AG10803 (cell line): ENCODE measurements around the gene MRPL40.
"Not testable (repeated sequence)": the region's sequence is repeated elsewhere in the genome, so short reads cannot be mapped to it uniquely, and the experiment has no call there.

Experiments
- DNase-seq: peaks from one replicate; pipeline ENCODE4 v3.0.0; 2010; ENCODE audit warnings: low read depth
- H3K4me3 ChIP-seq: 2 replicates; pipeline ENCODE4 v1.5.1; 2011; ENCODE audit warnings: mild to moderate bottlenecking, low read length, control low read depth
- TF ChIP-seq, protein P1 (sequence below): conservative IDR thresholded peaks from 2 replicates; pipeline ENCODE4 v1.5.1; 2011; ENCODE audit warnings: mild to moderate bottlenecking, low read length, control low read depth, inconsistent platforms

The MRPL40 gene

DNA sequence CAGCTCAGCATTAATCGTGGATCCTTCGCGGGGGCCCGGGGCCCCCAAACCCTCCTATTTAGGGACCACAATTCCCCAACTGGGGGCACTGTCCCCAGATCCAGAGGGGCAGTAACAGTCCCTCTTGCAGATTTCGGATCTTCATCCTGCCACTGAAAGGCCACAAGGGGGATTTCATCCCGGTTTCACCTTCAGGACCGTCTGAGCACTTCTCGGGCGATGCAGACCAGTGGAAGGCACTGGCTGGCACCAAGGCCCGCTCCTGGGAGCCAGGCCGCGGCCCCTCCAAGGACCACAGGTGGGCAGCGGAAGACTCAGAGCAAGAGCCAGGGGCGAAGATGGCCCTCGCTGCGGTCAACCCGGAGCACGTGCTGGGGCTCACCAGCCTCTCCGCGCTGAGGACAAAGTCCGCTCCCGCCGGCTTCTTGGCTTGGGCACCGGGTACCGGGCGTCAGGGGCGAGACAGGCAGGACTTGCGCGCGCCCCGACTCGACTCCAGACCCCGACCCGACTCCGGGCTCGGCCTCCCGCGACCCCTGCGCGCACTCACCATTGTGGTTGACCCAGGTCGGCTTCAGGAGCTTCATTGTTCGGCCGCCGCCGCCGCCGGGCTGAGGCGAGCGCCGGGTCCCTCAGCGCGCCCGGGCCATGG is 1.3 kb upstream of the MRPL40 start:
- peak overlapping the region; percentile 86 for H3K4me3 ChIP-seq
- peak; percentile 25 for DNase-seq
- TF ChIP-seq, protein P1, sequence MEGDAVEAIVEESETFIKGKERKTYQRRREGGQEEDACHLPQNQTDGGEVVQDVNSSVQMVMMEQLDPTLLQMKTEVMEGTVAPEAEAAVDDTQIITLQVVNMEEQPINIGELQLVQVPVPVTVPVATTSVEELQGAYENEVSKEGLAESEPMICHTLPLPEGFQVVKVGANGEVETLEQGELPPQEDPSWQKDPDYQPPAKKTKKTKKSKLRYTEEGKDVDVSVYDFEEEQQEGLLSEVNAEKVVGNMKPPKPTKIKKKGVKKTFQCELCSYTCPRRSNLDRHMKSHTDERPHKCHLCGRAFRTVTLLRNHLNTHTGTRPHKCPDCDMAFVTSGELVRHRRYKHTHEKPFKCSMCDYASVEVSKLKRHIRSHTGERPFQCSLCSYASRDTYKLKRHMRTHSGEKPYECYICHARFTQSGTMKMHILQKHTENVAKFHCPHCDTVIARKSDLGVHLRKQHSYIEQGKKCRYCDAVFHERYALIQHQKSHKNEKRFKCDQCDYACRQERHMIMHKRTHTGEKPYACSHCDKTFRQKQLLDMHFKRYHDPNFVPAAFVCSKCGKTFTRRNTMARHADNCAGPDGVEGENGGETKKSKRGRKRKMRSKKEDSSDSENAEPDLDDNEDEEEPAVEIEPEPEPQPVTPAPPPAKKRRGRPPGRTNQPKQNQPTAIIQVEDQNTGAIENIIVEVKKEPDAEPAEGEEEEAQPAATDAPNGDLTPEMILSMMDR, result peak; percentile 29

DNA sequence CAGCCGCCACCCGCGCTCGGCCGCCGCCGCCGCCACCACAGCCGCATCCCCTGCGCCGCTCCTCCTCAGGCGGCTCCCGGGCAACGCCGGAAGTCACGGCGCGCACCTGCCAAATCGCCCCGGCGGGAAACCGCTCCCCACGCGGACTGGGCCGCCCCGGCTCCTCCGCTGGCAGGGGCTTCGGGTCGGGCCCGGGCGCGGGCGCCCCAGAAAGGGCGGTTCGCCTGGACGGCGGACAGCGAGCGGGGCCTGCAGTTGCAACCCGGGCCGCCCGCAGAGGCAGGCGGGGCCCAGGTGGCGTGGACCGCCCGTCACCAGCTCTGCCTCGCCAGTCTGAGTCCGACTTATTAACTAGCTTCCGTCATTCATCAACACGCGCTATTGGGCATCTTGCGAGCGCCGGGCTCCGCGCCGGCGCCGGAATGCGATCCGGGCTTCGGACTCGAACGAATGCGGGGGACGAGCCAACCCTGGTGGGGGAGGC is 654 bp upstream of the MRPL40 start, which contains the start of gene HIRA:
TSS of gene HIRA (minus strand) at position 85 of the 484 bp plus-strand sequence. CDS start 257 bp downstream, outside the sequence.
- DNase-seq, result peak; percentile 69
- TF ChIP-seq, protein P1, result no peak
- peak within 1 kb of the TSS; percentile 91 for H3K4me3 ChIP-seq

DNA sequence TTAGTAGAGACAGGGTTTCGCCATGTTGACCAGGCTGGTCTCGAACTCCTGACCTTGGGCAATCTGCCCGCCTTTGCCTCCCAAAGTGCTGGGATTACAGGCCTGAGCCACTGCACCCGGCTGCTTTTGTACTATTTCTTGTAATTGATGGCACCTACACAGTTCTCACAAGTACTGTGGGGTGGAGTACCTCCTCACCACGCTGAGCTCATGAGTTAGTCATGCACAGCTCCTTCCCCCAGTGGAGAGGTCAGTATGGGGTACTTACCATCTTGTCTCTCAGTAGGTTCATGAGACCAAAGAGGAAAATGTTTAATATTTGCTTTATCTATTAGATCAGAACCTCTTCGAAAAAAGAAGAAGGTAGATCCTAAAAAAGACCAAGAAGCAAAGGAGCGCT is 2.1 kb downstream of the MRPL40 start:
- no peak overlapping the region for H3K4me3 ChIP-seq
- TF ChIP-seq, protein P1, result no peak
- DNase-seq, result no peak

DNA sequence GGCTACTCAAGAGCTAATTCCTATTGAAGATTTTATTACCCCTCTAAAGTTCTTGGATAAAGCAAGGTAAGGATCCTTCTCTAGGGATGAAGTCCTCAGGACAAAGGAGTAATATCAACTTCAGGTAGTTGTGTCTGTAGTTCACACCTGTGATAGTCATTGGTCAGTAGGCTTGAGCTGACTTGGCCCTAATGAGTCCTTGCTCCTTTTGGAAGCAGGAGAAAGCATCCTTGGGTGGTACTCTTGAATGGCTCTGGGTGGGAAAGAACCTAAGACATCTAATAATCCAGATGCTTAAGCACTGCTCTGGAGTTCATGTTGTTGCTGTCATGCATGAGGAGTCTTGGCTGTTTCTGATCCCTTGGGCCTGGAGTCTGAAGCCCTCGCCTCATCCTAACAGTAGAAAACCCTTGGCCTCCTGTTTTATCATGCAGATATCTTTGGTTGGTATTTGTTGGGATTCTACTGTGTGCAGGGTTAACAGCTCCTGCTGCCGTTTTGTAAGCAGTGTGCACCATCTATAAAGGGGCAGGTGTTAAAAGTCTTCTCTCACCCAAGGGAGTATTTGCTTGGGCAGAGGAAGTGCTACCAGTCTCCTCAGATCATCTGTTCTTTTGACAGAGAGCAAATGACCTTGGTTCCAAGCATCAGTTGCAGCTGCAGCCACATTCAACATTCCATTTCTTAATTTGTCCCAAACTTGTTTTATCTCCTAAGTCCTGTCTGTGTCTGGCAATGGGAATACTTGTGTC is 2.7 kb downstream of the MRPL40 start:
- TF ChIP-seq, protein P1, result no peak
- H3K4me3 ChIP-seq, result no peak overlapping the region
- DNase-seq, result no peak

DNA sequence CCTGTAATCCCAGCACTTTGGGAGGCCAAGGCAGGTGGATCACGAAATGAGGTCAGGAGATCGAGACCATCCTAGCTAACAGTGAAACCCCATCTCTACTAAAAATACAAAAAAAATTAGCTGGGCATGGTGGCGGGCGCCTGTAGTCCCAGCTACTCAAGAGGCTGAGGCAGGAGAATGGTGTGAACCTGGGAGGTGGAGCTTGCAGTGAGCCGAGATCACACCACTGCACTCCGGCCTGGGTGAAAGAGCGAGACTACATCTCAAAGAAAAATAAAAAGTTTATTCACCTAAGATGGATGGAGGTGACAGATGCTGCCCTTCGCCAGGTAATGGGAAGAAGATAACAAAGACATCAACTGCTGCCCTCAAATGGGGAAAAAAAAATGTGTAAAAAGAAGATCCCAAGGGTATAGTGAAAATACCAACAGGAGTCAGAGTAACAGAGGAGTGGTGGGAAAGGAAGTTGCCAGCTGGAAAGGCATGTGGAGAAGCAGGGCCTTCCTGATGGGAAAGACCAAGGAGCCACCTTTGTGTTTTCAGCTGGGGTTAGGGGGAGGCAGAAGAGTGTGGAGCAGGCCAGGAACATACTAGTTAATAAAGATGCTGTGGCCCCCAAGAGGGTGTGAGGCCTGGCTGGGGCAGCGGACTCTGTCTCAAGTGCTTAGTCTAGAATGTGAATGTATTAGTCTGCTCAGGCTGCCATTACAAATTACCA is 4.3 kb downstream of the MRPL40 start:
- not testable (repeated sequence) for DNase-seq

GRCh38 chr22:19438298-19438697 is 6.0 kb downstream of the MRPL40 start:
- DNase-seq, result no peak
- no peak overlapping the region for H3K4me3 ChIP-seq
- TF ChIP-seq, protein P1, result no peak

More for the DNA sequence above, 4.3 kb downstream of the MRPL40 start:
- H3K4me3 ChIP-seq, result not testable (repeated sequence)

DNA sequence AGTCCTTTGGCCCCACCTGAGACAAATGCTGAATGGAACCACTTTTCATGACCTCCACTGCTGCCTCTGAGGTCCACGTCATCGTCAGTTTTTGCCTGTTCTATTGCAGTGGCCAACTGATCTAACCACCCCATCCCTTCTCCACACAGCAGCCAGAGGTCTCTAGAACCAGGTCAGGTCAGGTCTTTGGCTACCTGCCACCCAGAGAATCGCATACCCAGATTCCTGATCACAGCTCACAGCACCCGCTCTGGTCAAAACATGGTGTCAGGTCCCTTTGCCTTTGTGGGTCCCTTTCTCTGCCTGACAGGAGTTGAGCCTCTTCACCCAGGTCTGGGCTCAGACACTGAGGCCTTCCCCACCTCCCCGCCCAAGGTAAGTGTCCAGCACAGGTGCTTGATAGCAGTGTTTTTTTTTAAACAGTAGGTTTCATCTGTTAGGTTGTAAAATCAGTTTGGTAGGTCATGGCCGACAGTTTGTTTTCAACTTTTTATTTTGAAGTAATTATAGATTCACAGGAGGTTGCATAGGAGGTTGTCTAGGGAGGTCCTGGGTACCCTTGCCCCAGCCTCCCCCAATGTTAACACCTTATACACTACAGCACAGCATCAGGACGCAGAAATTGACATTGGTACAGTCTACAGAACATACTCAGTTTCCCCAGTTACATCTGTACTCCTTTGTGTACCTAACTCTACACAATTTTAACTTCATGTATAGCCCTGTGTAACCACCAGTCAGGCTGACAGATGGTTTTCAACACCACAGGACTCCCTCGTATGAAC is 8.3 kb downstream of the MRPL40 start:
- TF ChIP-seq, protein P1, result no peak
- H3K4me3 ChIP-seq, result no peak overlapping the region

More for the DNA sequence above, 8.3 kb downstream of the MRPL40 start:
- DNase-seq, result no peak
